GM21717 (cell line): ENCODE measurements around the gene SHISAL1.
"Not testable (repeated sequence)": the region's sequence is repeated elsewhere in the genome, so short reads cannot be mapped to it uniquely, and the experiment has no call there.

Source experiments
- ATAC-seq: cut with Tn5 transposase; IDR thresholded peaks from one replicate; pipeline ENCODE4 v1.9.1; 2021; ENCODE audit warnings: mild to moderate bottlenecking, moderate library complexity; ENCODE audit not compliant: unreplicated experiment

The SHISAL1 gene

DNA sequence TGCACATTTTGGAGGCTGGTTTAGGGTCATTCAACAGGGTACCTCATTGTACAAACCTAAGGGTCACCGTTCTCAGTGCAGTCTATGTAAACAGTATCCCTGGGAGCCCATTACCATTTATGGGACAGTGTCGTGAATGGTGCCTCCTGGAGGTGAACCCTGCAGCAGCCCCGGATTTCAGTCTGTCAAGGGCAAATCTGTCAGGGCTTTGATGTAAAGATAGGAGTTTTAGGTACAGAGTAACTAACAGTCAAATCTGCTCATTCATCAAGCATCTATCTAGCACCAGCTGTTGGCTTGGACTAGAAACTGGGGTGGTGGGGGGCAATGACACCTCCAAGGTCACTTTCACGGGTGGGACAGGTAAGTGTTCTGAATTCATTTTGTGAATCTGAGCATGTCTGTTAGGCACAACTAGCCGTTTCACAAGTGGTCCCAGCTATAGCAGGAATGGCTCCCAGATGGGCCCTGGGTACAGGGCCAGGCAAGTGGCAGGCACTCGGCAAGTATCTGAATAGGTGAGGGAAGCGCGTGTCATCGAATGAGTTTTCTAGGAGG is 68.4 kb downstream of the SHISAL1 start:
- no peak for ATAC-seq

DNA sequence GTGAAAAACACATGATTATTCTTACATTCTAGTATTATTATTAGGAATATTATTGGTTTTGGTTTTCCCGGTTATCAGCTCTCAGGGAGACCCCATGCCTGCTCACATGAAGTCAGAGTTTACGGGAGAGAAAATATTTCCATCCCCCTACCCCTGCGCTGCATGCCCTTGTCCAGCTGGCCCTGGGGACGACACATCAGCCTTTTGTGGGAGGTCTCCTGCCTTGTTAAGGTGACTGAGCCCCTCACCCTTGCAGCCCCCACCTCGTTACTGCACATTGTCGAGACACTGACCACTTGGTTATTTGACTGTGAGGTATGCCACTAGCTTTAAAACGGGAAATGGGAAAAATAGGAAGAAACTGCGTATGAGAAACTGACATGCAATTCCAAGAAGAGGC is 69.0 kb downstream of the SHISAL1 start:
- no peak for ATAC-seq

- ATAC-seq = no peak
Measured at GRCh38 chr22:44242946-44243724, 69.6 kb downstream of the SHISAL1 start.

DNA sequence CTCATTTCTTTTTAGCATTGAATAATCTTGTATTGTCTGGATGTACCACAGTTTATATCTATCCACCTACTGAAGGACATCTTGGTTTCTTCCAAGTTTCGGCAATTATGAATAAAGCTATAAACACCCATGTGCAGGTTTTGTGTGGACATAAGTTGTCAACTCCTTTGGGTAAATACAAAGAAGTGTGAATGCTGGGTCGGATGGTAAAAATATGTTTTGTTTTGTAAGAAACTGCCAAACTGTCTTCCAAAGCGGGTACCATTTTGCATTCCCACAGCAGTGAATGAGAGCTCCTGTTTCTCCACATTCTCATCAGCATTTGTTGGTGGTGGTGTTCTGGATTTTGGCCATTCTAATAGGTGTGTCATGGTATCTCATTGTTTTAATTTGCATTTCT is 71.6 kb downstream of the SHISAL1 start:
- ATAC-seq = not testable (repeated sequence)

DNA sequence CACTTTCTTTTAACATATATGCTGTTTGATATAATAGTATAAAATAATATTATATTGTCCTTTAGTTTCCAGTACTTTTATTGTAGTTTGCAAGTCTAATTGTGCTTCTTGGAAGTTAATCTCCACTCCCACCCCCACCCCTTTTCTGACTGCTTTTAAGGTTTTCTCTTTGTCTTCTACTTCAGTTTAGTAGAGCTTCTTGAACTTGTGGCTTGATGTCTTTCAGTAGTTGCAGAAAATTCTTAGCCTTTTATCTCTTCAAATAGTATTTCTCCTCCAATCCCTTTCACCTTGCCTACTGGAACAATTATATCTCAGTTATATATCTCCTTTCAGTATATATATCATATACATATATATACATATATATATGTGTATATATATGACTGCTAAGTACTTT is 75.5 kb downstream of the SHISAL1 start:
- no peak for ATAC-seq

DNA sequence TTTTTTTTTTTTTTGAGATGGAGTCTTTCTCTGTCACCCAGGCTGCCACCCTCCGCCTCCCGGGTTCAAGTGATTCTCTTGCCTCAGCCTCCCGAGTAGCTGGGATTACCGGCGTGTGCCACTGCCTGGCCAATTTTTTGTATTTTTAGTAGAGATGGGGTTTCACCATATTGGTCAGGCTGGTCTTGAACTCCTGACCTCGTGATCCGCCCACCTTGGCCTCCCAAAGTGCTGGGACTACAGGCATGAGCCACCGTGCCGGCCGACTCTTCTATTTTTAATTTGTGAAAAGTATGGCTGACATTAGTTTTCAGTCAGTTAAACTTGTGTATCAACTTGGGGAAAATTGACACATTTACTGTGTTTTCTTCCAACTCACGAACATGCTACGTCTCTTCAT is 78.4 kb downstream of the SHISAL1 start:
- ATAC-seq = not testable (repeated sequence)

- ATAC-seq = no peak
Measured at GRCh38 chr22:44231233-44231632, 81.5 kb downstream of the SHISAL1 start.

DNA sequence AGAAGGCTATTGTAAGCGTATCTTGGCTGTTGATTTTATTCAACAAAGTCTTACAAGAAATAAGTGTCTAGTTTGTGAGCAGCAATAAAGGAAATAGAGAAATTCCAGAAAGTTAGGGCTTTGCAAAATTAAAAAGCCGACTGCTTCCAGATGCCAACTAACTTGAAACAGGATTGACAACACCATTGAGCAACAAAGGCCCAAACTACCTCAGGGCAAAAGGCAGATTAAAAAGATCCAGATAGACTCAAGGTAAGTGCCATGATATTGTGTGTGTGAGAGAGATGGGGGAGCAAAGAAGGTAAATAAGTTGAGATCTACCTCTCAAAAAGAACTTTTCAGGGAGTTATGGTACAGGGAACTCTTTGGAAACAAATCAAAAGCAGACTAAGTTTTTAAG is 82.9 kb downstream of the SHISAL1 start:
- no peak for ATAC-seq

- no peak for ATAC-seq
Measured at GRCh38 chr22:44229331-44229730, 83.4 kb downstream of the SHISAL1 start.

DNA sequence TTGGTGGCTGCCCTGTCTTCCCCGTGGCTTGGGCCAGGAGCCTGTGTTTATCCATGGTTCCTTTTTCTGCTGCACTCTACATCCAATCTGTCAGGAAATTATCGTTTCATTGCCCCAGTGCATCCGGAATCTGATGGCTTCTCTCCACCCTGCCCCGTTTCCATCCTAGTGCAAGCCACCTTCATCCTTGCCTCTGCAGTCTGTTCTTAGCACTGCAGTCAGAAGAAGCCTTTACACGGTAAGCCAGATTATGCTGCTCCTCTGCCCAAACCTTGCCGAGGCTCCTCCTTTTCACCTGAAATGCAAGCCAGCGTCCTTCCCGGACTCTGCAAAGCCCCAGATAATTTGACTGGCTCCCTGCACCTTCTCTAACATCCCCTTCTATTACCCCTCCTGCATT is 86.9 kb downstream of the SHISAL1 start:
- ATAC-seq = no peak

- no peak for ATAC-seq
Measured at GRCh38 chr22:44225091-44225689, 87.6 kb downstream of the SHISAL1 start.

- ATAC-seq = no peak
Measured at GRCh38 chr22:44224166-44224565, 88.6 kb downstream of the SHISAL1 start.

- no peak for ATAC-seq
Measured at GRCh38 chr22:44221710-44222475, 90.9 kb downstream of the SHISAL1 start.

GRCh38 chr22:44220727-44221680 is 91.7 kb downstream of the SHISAL1 start:
- ATAC-seq = no peak

DNA sequence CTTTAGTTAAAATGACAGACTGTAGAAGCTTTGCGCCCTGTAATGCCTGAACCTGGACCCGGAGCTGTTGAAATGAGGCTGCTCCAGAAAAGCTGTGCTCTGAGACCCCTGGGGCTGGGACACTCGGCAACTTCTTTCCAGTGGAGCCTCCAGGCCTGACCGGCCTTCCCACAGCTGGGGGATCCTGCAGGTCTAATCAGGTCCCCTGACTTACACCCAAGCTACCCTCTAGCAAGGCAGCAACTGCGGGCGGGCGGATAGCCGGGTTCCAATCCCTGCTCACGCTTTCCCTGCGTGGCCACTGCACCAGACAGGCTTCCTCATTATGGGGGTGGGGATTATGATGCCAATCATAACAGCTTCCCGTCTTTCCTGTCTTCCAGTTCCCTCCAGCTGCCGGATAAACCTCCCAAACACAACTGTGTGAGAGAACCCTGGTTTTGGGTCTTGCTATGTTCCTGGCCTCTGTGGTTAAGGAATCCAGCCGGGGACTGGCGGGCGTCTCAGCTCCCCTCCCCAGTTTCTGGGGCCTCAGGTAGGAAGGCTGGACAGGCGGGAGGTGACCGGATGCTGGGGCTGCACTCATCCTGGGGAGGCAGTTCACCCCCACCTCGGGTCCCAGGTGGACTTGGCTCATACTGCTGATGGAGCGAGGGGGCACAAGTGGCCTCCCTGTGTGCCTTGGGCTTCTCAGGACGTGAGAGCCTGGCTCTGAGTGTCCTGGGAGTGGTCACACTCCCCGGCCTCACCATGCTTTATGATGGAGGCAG is 93.5 kb downstream of the SHISAL1 start:
- no peak for ATAC-seq

DNA sequence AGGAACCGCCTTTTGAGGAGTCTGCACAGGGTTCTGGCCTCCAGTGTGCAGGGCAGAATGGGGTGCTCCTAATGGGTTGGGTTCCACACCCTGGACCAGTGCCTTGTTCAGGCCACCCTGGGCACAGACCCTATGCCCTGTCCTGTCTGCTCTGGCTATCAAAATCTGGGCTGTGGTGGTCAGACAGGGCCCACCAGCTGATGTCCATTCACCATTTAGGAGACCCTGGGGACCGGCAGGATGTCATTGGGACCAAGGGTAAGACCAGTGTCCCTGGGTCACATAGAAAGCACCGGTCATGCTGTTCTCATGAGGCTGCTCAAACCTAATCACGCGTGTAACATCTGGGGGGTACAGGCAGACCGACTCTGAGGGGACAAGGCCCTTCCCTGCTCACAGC is 94.7 kb downstream of the SHISAL1 start:
- ATAC-seq = no peak

GRCh38 chr22:44217346-44217745 is 95.4 kb downstream of the SHISAL1 start:
- no peak for ATAC-seq

DNA sequence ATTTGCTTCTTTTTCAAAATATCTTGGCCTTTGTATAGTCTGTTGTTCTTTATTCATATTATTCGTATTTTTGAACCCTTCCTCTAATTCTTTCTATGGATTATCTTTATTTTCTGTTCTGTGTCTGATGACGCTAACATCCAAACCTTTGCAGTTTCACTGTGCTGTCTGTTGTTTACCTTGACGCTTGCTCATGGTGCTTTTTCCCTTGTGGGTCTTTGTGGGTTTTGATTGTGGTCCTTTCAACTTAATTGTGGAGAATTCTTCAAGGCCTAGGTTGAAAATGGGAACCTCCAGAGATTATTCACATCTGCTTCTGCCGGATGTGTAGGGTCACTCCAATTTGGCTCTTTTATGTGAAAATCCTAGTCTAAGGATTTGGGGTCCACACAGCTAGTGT is 97.5 kb downstream of the SHISAL1 start:
- no peak for ATAC-seq

DNA sequence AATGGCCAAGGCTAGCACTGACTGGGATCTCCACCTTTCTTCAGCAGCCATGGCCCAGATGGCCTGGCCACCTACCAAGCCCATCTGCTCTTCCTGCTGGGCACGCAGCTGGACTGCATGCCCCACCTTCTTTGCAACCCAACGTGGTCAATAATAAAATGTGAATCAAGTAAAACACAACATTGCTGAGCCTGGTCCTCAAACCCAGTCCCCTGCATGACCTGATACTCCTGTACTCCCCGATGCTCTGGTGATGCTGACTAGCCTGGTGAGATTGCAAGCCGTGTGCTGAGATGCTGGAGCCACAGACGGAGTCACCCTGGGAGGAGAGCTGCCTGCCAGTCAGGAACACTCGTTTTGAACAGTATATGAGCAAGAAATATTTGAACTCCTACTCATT is 98.0 kb downstream of the SHISAL1 start:
- no peak for ATAC-seq

GRCh38 chr22:44214187-44214586 is 98.6 kb downstream of the SHISAL1 start:
- ATAC-seq = no peak
